CD4-positive, alpha-beta T cell (primary cell): ENCODE results near the gene NMBR. TPM values are rescaled to one million over a fixed set of nuclear protein-coding genes. Genes with fewer than 3 reads are reported as not detected.
"Not testable (repeated sequence)": the region's sequence is repeated elsewhere in the genome, so short reads cannot be mapped to it uniquely, and the experiment has no call there.

Experiments
- ATAC-seq: fragments of 200-7000 bp; cut with Tn5 transposase; one replicate; pipeline ENCODE4 v1.10.0; 2022; ENCODE audit warnings: mild to moderate bottlenecking; ENCODE audit not compliant: poor library complexity
- CTCF ChIA-PET: fragments of 350-600 bp; sonication (Branson Sonifier 250); formaldehyde crosslinking; loops from one replicate; lab custom pipeline; 2021; ENCODE audit warnings: antibody characterized with exemption, inconsistent platforms; lab: Charles Lee
- POLR2A ChIA-PET: fragments of 350-600 bp; sonication (Branson Sonifier 250); formaldehyde crosslinking; loops from one replicate; lab custom pipeline; 2021; ENCODE audit warnings: antibody characterized with exemption, inconsistent platforms; lab: Charles Lee
- DNase-seq, 14 experiments: peaks; one replicate each; pipeline ENCODE4 v3.0.0-alpha.2; 2013 to 2020; ENCODE audit warnings: mixed read lengths in 2 of 14
- H3K27ac ChIP-seq, 2 donors: one replicate each; pipeline versions ENCODE4 v1.5.1 to v1.7.0; 2013; ENCODE audit warnings: low read length in 2 of 2, low read depth in 1 of 2, mild to moderate bottlenecking in 1 of 2
- H3K27me3 ChIP-seq, 2 experiments: 1 replicate in 1 of 2; 2 replicates in 1 of 2; pipeline versions ENCODE4 v1.6.1 to v1.7.0; 2013; ENCODE audit warnings: low read length in 2 of 2, control low read depth in 1 of 2, mild to moderate bottlenecking in 1 of 2, moderate library complexity in 1 of 2; ENCODE audit not compliant: insufficient read depth in 2 of 2, control insufficient read depth in 1 of 2
- H3K36me3 ChIP-seq: one replicate; pipeline ENCODE4 v1.6.1; 2013; ENCODE audit warnings: low read length, control low read depth; ENCODE audit not compliant: insufficient read depth
- H3K4me1 ChIP-seq: one replicate; pipeline ENCODE4 v1.6.1; 2013; ENCODE audit warnings: low read length, control low read depth; ENCODE audit not compliant: insufficient read depth
- H3K4me3 ChIP-seq: one replicate; pipeline ENCODE4 v1.5.1; 2013; ENCODE audit warnings: mild to moderate bottlenecking, low read length, moderate library complexity
- H3K9me3 ChIP-seq, 2 experiments: 1 replicate in 1 of 2; 2 replicates in 1 of 2; pipeline versions ENCODE4 v1.6.1 to v1.7.0; 2013; ENCODE audit warnings: low read length in 2 of 2, mild to moderate bottlenecking in 2 of 2, control low read depth in 1 of 2, moderate library complexity in 1 of 2; ENCODE audit not compliant: control insufficient read depth in 1 of 2, insufficient read depth in 1 of 2
- H3K27ac Mint-ChIP-seq: one replicate; pipeline ENCODE4 v1.8.0; 2020; ENCODE audit warnings: mixed read lengths
- H3K27me3 Mint-ChIP-seq: one replicate; pipeline ENCODE4 v1.8.0; 2021; ENCODE audit warnings: mixed read lengths
- H3K36me3 Mint-ChIP-seq: one replicate; pipeline ENCODE4 v1.8.0; 2021; ENCODE audit warnings: low read depth, mixed read lengths
- H3K4me1 Mint-ChIP-seq: one replicate; pipeline ENCODE4 v1.8.0; 2021; ENCODE audit warnings: low read depth, mixed read lengths
- H3K4me3 Mint-ChIP-seq: one replicate; pipeline ENCODE4 v1.8.0; 2020; ENCODE audit warnings: mild to moderate bottlenecking, mixed read lengths
- H3K9me3 Mint-ChIP-seq: one replicate; pipeline ENCODE4 v1.8.0; 2020; ENCODE audit warnings: mixed read lengths
- CTCF ChIP-seq: fragments of 200-600 bp; IDR thresholded peaks from one replicate; pipeline ENCODE4 v1.8.0; 2022; ENCODE audit warnings: antibody characterized with exemption, mild to moderate bottlenecking
- intact Hi-C, 2 experiments: fragments of 100-400 bp; cut with DNase I in 1 of 2; cut with micrococcal nuclease in 1 of 2; formaldehyde crosslinking; loops; one replicate each; pipeline versions ENCODE4 v1.15.1 to v1.9.0; 2023 to 2025; cut with DNase I, micrococcal nuclease
- total RNA-seq, 174 experiments: library from RNA in 2 of 174; stranded (reverse) in 2 of 174; gene quantifications; one replicate each; pipeline ENCODE4 v1.2.3 and lab custom pipeline; 2021 to 2026

The NMBR gene
- total RNA-seq, 2 experiments from 2014 or later, result not detected

GRCh38 chr6:142162780-142163179 lies 15.9 kb upstream of the NMBR start:
- peak overlapping the region; percentile 6 for H3K27ac Mint-ChIP-seq
- no peak for TF ChIP-seq CTCF
- Histone ChIP-seq H3K27ac (no peak overlapping the region), H3K36me3 (peaks cover 20% of the 10 kb centered on the region), H3K27me3 (no peaks in the 10 kb centered on the region), H3K4me3 (no peak overlapping the region), H3K9me3 (no peaks in the 10 kb centered on the region), H3K4me1 (peaks cover 4% of the 10 kb centered on the region)
- intact Hi-C loops, result no loop called here
- H3K36me3 Mint-ChIP-seq, result peaks cover 29% of the 10 kb centered on the region
- H3K4me1 Mint-ChIP-seq, result peaks cover 54% of the 10 kb centered on the region
- H3K27me3 Mint-ChIP-seq, result no peaks in the 10 kb centered on the region
- DNase-seq, result no peak
- ChIA-PET CTCF (no interaction called here), POLR2A (no interaction called here)
- no peak for ATAC-seq
- no peaks in the 10 kb centered on the region for H3K9me3 Mint-ChIP-seq
- no peak overlapping the region for H3K4me3 Mint-ChIP-seq

- not testable (repeated sequence) for H3K4me3 Mint-ChIP-seq, H3K9me3 ChIP-seq, H3K4me3 ChIP-seq, DNase-seq, H3K36me3 ChIP-seq, ATAC-seq, H3K4me1 ChIP-seq, H3K27me3 Mint-ChIP-seq, H3K36me3 Mint-ChIP-seq, H3K9me3 Mint-ChIP-seq, H3K27ac ChIP-seq, H3K27me3 ChIP-seq
- peaks cover 61% of the 10 kb centered on the region for H3K4me1 Mint-ChIP-seq
- peak overlapping the region; percentile 28 for H3K27ac Mint-ChIP-seq
- POLR2A ChIA-PET, result interaction anchor here (0.6 to 1.9 kb wide), 2 partner anchors 10 to 230 kb away, joined by 3 to 12 read pairs; partner anchors contain the start of genes NMBR and VTA1
- peak; percentile 10 for TF ChIP-seq CTCF
- intact Hi-C loops, result loop anchor here (5.0 to 10.0 kb wide), 2 partner anchors 231 to 408 kb away; no protein-coding TSS in a partner anchor
- CTCF ChIA-PET, result interaction anchor here (0.9 to 4.0 kb wide), 7 partner anchors 8 to 318 kb away, joined by 3 to 38 read pairs (median 3); partner anchors contain the start of genes NMBR and VTA1
These were observed 9.8 kb upstream of the NMBR start for GRCh38 chr6:142156758-142157068.

- Histone ChIP-seq H3K36me3 (peaks cover 2% of the 10 kb centered on the region), H3K27me3 (no peaks in the 10 kb centered on the region), H3K27ac (no peak overlapping the region), H3K4me3 (no peak overlapping the region), H3K9me3 (no peaks in the 10 kb centered on the region), H3K4me1 (peaks cover 4% of the 10 kb centered on the region)
- DNase-seq (peak in 3 of 14 experiments; percentile 38 to 48 (median 45)), ATAC-seq (peak; percentile 76)
- H3K27me3 Mint-ChIP-seq, result no peaks in the 10 kb centered on the region
- no peaks in the 10 kb centered on the region for H3K9me3 Mint-ChIP-seq
- peak overlapping the region; percentile 28 for H3K27ac Mint-ChIP-seq
- H3K4me1 Mint-ChIP-seq, result peaks cover 67% of the 10 kb centered on the region
- intact Hi-C loops, result loop anchor here (5.0 to 10.0 kb wide), 2 partner anchors 231 to 409 kb away; no protein-coding TSS in a partner anchor
- TF ChIP-seq CTCF, result peak; percentile 68
- CTCF ChIA-PET, result interaction anchor here (0.9 to 4.0 kb wide), 7 partner anchors 8 to 52 kb away, joined by 3 to 38 read pairs (median 3); partner anchors contain the start of genes NMBR and VTA1
- no peak overlapping the region for H3K4me3 Mint-ChIP-seq
- peaks cover 11% of the 10 kb centered on the region for H3K36me3 Mint-ChIP-seq
- POLR2A ChIA-PET, result interaction anchor here (0.6 to 1.9 kb wide), 2 partner anchors 9 to 231 kb away, joined by 3 to 12 read pairs; partner anchors contain the start of genes NMBR and VTA1
These were observed 9.2 kb upstream of the NMBR start for GRCh38 chr6:142155895-142156757.
